H9 (cell line): Measurements from ENCODE around the gene KCND2. TPM values are rescaled to one million over a fixed set of nuclear protein-coding genes. Genes with fewer than 3 reads are reported as not detected.

Source experiments
- DNase-seq: peaks from one replicate; pipeline ENCODE4 v3.0.0-alpha.2; 2017
- H2AFZ ChIP-seq: one replicate; pipeline ENCODE4 v1.6.1; 2013; ENCODE audit warnings: mild to moderate bottlenecking, low read length, control low read depth, moderate library complexity
- H2AK5ac ChIP-seq: 2 replicates; pipeline ENCODE4 v1.6.1; 2013; ENCODE audit warnings: low read length, control low read depth, mixed read lengths; ENCODE audit not compliant: insufficient read length
- H2BK120ac ChIP-seq: one replicate; pipeline ENCODE4 v1.6.1; 2013; ENCODE audit warnings: low read depth, mild to moderate bottlenecking, low read length, control low read depth, inconsistent platforms; ENCODE audit not compliant: poor library complexity, severe bottlenecking
- H2BK12ac ChIP-seq: 2 replicates; pipeline ENCODE4 v1.6.1; 2013; ENCODE audit warnings: low read length, control low read depth, mixed read lengths, low read depth; ENCODE audit not compliant: insufficient read length
- H2BK15ac ChIP-seq: 2 replicates; pipeline ENCODE4 v1.6.1; 2013; ENCODE audit warnings: low read depth, low read length, control low read depth
- H2BK20ac ChIP-seq: one replicate; pipeline ENCODE4 v1.6.1; 2013; ENCODE audit warnings: low read depth, mild to moderate bottlenecking, low read length, control low read depth, inconsistent platforms; ENCODE audit not compliant: poor library complexity, severe bottlenecking
- H2BK5ac ChIP-seq: 2 replicates; pipeline ENCODE4 v1.6.1; 2013; ENCODE audit warnings: low read length, control low read depth, mixed read lengths; ENCODE audit not compliant: insufficient read length
- H3K14ac ChIP-seq: 2 replicates; pipeline ENCODE4 v1.6.1; 2013; ENCODE audit warnings: low read length, control low read depth; ENCODE audit not compliant: insufficient read depth
- H3K18ac ChIP-seq: 2 replicates; pipeline ENCODE4 v1.6.1; 2013; ENCODE audit warnings: low read depth, mild to moderate bottlenecking, mixed read lengths, low read length, control low read depth; ENCODE audit not compliant: insufficient read length
- H3K23ac ChIP-seq: 2 replicates; pipeline ENCODE4 v1.6.1; 2013; ENCODE audit warnings: low read length, control low read depth, mixed read lengths, low read depth; ENCODE audit not compliant: insufficient read length
- H3K23me2 ChIP-seq: 2 replicates; pipeline ENCODE4 v1.6.1; 2013; ENCODE audit warnings: low read depth, mild to moderate bottlenecking, mixed read lengths, low read length, control low read depth; ENCODE audit not compliant: insufficient read length, poor library complexity, severe bottlenecking
- H3K27ac ChIP-seq: 2 replicates; pipeline ENCODE4 v1.5.1; 2013; ENCODE audit warnings: low read length, control low read depth, mixed read lengths, low read depth; ENCODE audit not compliant: insufficient read length
- H3K27me3 ChIP-seq: 2 replicates; pipeline ENCODE4 v1.6.1; 2013; ENCODE audit warnings: low read length, control low read depth, inconsistent platforms; ENCODE audit not compliant: insufficient read depth
- H3K4ac ChIP-seq: 2 replicates; pipeline ENCODE4 v1.6.1; 2013; ENCODE audit warnings: low read depth, mild to moderate bottlenecking, control low read depth, inconsistent platforms, low read length, moderate library complexity
- H3K4me1 ChIP-seq: 2 replicates; pipeline ENCODE4 v1.6.1; 2013; ENCODE audit warnings: low read length, control low read depth, inconsistent platforms; ENCODE audit not compliant: insufficient read depth
- H3K4me2 ChIP-seq: 2 replicates; pipeline ENCODE4 v1.6.1; 2013; ENCODE audit warnings: low read length, control low read depth, mixed read lengths; ENCODE audit not compliant: insufficient read length, insufficient read depth
- H3K56ac ChIP-seq: 2 replicates; pipeline ENCODE4 v1.6.1; 2013; ENCODE audit warnings: low read depth, mild to moderate bottlenecking, mixed read lengths, low read length, control low read depth; ENCODE audit not compliant: insufficient read length
- H3K79me1 ChIP-seq: 2 replicates; pipeline ENCODE4 v1.6.1; 2013; ENCODE audit warnings: low read depth, mild to moderate bottlenecking, moderate library complexity, low read length, control low read depth, inconsistent platforms; ENCODE audit not compliant: insufficient read depth, poor library complexity, severe bottlenecking
- H3K79me2 ChIP-seq: 2 replicates; pipeline ENCODE4 v1.6.1; 2013; ENCODE audit warnings: low read length, control low read depth, inconsistent platforms; ENCODE audit not compliant: insufficient read depth
- H3K9ac ChIP-seq: 2 replicates; pipeline ENCODE4 v1.6.1; 2013; ENCODE audit warnings: low read length, control low read depth, mixed read lengths; ENCODE audit not compliant: insufficient read length; ENCODE audit errors: extremely low read depth
- H3K9me3 ChIP-seq: one replicate; pipeline ENCODE4 v1.6.1; 2013; ENCODE audit warnings: low read depth, low read length, inconsistent platforms; ENCODE audit not compliant: control insufficient read depth
- H3T11ph ChIP-seq: one replicate; pipeline ENCODE4 v1.6.1; 2013; ENCODE audit warnings: mild to moderate bottlenecking, low read length, control low read depth, inconsistent platforms
- H4K20me1 ChIP-seq: one replicate; pipeline ENCODE4 v1.6.1; 2013; ENCODE audit not compliant: control insufficient read depth, insufficient read length, insufficient read depth
- H4K5ac ChIP-seq: 2 replicates; pipeline ENCODE4 v1.6.1; 2013; ENCODE audit warnings: low read depth, mild to moderate bottlenecking, mixed read lengths, low read length, control low read depth; ENCODE audit not compliant: insufficient read length
- H4K8ac ChIP-seq: replicated peaks from 2 replicates; pipeline ENCODE4 v1.6.1; 2013; ENCODE audit warnings: low read length, control low read depth, mixed read lengths, low read depth; ENCODE audit not compliant: insufficient read length
- H4K91ac ChIP-seq: 2 replicates; pipeline ENCODE4 v1.6.1; 2013; ENCODE audit warnings: low read depth, mild to moderate bottlenecking, moderate library complexity, mixed read lengths, low read length, control low read depth; ENCODE audit not compliant: insufficient read length
- H3K27ac Mint-ChIP-seq, 3 experiments: 2 replicates in 2 of 3; 3 replicates in 1 of 3; pipeline ENCODE4 v1.8.0; 2020 to 2021; ENCODE audit warnings: mixed read lengths in 3 of 3, mild to moderate bottlenecking in 1 of 3, moderate library complexity in 1 of 3
- H3K27me3 Mint-ChIP-seq: 2 replicates; pipeline ENCODE4 v1.8.0; 2021; ENCODE audit warnings: low read depth, mild to moderate bottlenecking, moderate library complexity, mixed read lengths
- H3K36me3 Mint-ChIP-seq, 3 experiments: 2 replicates in 2 of 3; 3 replicates in 1 of 3; pipeline ENCODE4 v1.8.0; 2020 to 2021; ENCODE audit warnings: low read depth in 3 of 3, mixed read lengths in 3 of 3; ENCODE audit not compliant: insufficient read depth in 1 of 3
- H3K4me1 Mint-ChIP-seq, 2 experiments: 2 replicates each; pipeline ENCODE4 v1.8.0; 2020; ENCODE audit warnings: mixed read lengths in 2 of 2
- H3K4me3 Mint-ChIP-seq, 2 experiments: 2 replicates in 1 of 2; 3 replicates in 1 of 2; pipeline ENCODE4 v1.8.0; 2020 to 2021; ENCODE audit warnings: mild to moderate bottlenecking in 2 of 2, mixed read lengths in 2 of 2, moderate library complexity in 1 of 2
- H3K9me3 Mint-ChIP-seq, 2 experiments: 2 replicates in 1 of 2; 3 replicates in 1 of 2; pipeline ENCODE4 v1.8.0; 2020; ENCODE audit warnings: mild to moderate bottlenecking in 2 of 2, mixed read lengths in 2 of 2, moderate library complexity in 1 of 2
- CTCF ChIP-seq: fragments of 200-600 bp; sonication (generic); conservative IDR thresholded peaks from 3 replicates; pipeline ENCODE4 v1.8.0; 2021; ENCODE audit warnings: antibody characterized with exemption, mild to moderate bottlenecking
- WGBS: extraction: QIAGEN DNeasy Blood & Tissue Kit; methylation state at CpG from one replicate; pipeline ENCODE4 v1.1.7; 2013; ENCODE audit warnings: missing lambda C conversion rate, low lambda C conversion rate, mixed read lengths; ENCODE audit not compliant: insufficient read length; ENCODE audit errors: extremely low coverage; 5-methylcytosine and 5-hydroxymethylcytosine counted together
- total RNA-seq: library from RNA; stranded (reverse); gene quantifications from 2 replicates; pipeline ENCODE4 v1.2.1, GENCODE V29; 2021

Gene KCND2
- total RNA-seq, 1 experiment from 2014 or later = 6.4 TPM

DNA sequence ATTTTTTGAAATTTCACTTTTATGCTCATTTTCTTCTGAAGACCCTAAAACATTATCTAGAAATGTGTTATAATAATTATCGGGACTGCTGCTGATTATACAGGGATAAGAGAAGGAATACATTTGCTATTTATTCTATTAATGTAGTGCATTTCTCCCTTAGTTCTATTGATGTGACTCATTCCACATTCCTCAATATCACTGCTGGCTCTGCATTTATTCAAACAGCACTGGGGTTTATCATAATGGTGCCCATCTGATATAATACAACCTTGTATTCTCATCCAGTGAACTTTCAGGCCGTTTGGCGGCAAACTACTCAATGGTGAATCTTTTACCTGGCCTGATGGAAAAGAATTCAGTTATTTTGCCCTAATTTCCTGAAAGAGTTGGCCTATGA is 7.8 kb downstream of the KCND2 start:
- H3T11ph ChIP-seq = no peak overlapping the region
- H3K14ac ChIP-seq = no peak overlapping the region
- no peak overlapping the region for H3K4ac ChIP-seq
- peaks cover 17% of the 10 kb centered on the region in 2 experiments for H3K4me1 Mint-ChIP-seq
- no peak overlapping the region for H2BK15ac ChIP-seq
- H2BK120ac ChIP-seq = no peak overlapping the region
- no peaks in the 10 kb centered on the region for H3K79me2 ChIP-seq
- no peaks in the 10 kb centered on the region for H3K4me1 ChIP-seq
- no peaks in the 10 kb centered on the region for H3K9me3 ChIP-seq
- H3K23me2 ChIP-seq = no peaks in the 10 kb centered on the region
- no peak overlapping the region for H2AK5ac ChIP-seq
- H3K36me3 Mint-ChIP-seq = no peaks in the 10 kb centered on the region; a peak in 3 of 7 replicates
- no peak overlapping the region for H4K5ac ChIP-seq
- H3K18ac ChIP-seq = no peak overlapping the region
- no peak overlapping the region for H4K91ac ChIP-seq
- no peak overlapping the region for H3K23ac ChIP-seq
- H3K79me1 ChIP-seq = no peaks in the 10 kb centered on the region
- H3K9ac ChIP-seq = no peak overlapping the region
- no peak overlapping the region for H3K56ac ChIP-seq
- no peak overlapping the region for H3K4me2 ChIP-seq
- H3K27ac ChIP-seq = no peak overlapping the region
- no peak overlapping the region for H2AFZ ChIP-seq
- WGBS = no CpG with 5 or more reads among the region's 3 CpGs
- H3K27me3 ChIP-seq = no peaks in the 10 kb centered on the region
- no peak overlapping the region for H2BK20ac ChIP-seq
- no peak overlapping the region for H2BK12ac ChIP-seq
- H3K4me3 Mint-ChIP-seq = no peak overlapping the region
- DNase-seq = no peak
- no peak overlapping the region for H4K8ac ChIP-seq
- no peaks in the 10 kb centered on the region for H3K9me3 Mint-ChIP-seq
- H3K27me3 Mint-ChIP-seq = no peaks in the 10 kb centered on the region
- H2BK5ac ChIP-seq = no peak overlapping the region
- TF ChIP-seq CTCF = no peak
- H4K20me1 ChIP-seq = no peaks in the 10 kb centered on the region
- no peak overlapping the region for H3K27ac Mint-ChIP-seq
